ENCODE measurements around the gene DNAJC7.
"Not testable (repeated sequence)": the region's sequence is repeated elsewhere in the genome, so short reads cannot be mapped to it uniquely, and the experiment has no call there.

The DNAJC7 gene

DNA sequence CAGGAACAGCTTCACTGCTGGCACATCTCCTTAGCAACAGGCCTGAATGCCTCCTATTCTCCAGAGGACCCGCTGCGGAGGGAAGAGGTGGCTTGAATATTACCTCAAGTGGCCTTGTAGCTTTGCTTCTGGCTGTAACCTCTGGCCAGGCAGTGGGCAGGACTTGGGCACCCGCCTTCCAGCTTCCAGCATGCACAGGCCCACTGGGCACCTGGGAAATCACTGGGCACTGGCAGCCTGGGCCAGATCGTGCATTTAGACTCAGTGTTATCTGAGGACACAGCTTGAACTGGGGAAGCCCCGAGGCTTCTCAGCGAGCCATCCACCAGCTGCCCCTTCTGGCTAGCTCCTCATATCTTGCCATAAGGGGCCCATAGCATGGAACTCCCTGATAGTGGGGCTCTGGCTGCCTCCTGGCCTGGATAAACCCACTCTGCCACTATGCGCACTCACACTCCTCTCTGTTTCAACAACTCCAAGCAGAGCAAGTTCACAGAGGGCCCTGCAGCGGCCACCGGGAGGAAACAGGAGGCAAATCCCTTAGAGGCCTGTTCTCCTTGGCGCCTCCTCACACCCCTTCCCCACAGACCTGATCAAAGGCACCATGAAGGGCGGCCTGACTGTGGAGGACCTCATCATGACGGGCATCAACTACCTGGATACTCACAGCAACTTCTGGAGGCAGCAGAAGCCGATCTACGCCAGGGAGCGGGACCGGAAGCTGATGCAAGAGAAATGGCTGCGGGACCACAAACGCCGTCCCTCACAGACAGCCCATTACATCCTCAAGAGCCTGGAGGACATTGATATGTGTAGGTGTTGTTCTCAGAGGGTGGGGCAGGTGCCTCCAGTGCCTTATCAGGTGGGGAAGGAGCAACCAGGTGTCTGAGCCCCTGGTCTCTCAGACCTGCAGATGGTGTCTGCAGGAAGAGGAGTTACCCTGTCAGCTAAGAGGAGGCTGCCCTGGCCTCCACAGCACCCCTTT is 79.0 kb downstream of the DNAJC7 start:
- Mint-ChIP-seq H3K27ac (no peak overlapping the region), H3K4me1 (no peaks in the 10 kb centered on the region)

DNA sequence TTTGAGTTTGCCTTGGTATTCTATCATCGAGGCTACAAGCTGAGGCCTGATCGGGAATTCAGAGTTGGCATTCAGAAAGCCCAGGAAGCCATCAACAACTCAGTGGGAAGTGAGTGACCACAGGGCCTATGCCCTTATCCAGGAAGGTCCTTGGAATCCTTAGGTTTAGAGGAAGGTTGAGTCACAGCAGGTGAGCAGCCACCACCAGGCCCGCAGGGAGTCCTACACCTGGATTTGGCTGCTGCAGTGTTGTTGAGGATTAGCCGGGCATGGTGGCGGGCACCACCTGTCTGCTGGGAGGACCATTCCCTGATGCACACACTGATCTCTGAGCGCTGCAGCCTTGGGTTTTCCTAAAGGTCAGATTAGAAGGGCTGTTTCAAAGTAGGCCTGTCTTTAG is 81.6 kb downstream of the DNAJC7 start:
- no peaks in the 10 kb centered on the region for H3K27me3 Mint-ChIP-seq
- H3K4me3 Mint-ChIP-seq: no peak overlapping the region
- H3K36me3 Mint-ChIP-seq: no peaks in the 10 kb centered on the region
- peaks cover 6% of the 10 kb centered on the region for H3K4me1 Mint-ChIP-seq
- H3K27ac Mint-ChIP-seq: no peak overlapping the region
- H3K9me3 Mint-ChIP-seq: no peaks in the 10 kb centered on the region

More for the DNA sequence above, 79.0 kb downstream of the DNAJC7 start:
- Mint-ChIP-seq H3K27me3 (no peaks in the 10 kb centered on the region), H3K36me3 (no peaks in the 10 kb centered on the region), H3K9me3 (no peaks in the 10 kb centered on the region), H3K4me3 (no peak overlapping the region)

DNA sequence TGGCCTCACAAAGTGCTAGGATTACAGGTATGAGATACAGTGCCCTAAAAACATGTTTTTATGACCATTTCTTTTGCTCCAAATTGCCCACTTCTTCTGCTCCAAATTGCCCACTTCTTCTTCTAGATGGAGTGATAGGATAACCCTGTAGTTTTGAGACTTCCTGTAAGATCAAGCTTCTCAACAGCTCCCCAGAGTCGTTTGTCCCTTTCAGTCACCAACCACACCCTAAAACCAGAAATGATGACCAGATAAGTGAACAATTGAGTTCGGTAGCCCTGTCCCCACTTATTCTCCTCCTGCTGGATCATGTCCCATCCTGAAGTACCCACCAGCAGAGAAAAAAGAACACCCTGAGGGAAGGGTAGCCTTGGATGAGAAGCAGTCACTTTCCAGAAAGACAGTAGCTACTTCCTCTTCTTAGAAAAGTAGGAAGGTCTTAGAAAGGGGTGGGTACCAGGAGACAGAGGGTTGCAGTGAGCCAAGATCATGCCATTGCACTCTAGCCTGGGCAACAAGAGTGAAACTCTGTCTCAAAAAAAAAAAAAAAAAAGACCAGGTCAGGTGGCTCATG is 84.3 kb downstream of the DNAJC7 start:
- peaks cover 24% of the 10 kb centered on the region for H3K4me1 Mint-ChIP-seq
- no peak overlapping the region for H3K27ac Mint-ChIP-seq
- H3K36me3 Mint-ChIP-seq: peaks cover 2% of the 10 kb centered on the region
- no peak overlapping the region for H3K4me3 Mint-ChIP-seq
- H3K27me3 Mint-ChIP-seq: no peaks in the 10 kb centered on the region
- no peaks in the 10 kb centered on the region for H3K9me3 Mint-ChIP-seq

DNA sequence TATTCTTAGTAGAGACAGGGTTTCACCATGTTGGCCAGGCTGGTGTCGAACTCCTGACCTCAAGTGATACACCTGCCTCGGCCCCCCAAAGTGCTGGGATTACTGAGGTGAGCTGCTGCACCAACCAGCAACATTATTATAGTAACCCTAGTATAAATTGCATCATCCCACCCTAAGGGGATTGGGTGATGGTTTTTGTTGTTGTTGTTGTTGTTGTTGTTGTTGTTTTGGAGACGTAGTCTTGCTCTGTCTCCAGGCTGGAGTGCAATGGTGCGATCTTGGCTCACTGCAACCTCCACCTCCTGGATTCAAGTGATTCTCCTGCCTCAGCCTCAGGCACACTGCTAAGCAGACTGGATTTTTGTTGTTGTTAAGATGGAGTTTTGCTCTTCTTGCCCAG is 85.5 kb downstream of the DNAJC7 start:
- not testable (repeated sequence) for H3K27ac Mint-ChIP-seq, H3K4me3 Mint-ChIP-seq, H3K9me3 Mint-ChIP-seq, H3K27me3 Mint-ChIP-seq, H3K36me3 Mint-ChIP-seq
- peaks cover 24% of the 10 kb centered on the region for H3K4me1 Mint-ChIP-seq

DNA sequence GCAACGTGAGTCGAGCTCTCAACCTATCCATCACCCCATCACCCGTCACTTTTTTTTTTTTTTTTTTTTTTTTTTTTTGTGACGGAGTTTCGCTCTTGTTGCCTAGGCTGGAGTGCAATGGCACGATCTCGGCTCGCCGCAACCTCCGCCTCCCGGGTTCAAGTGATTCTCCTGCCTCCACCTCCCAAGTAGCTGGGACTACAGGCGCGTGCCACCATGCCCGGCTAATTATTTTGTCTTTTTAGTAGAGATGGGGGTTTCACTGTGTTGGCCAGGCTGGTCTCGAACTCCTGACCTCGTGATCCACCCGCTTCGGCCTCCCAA is 86.4 kb downstream of the DNAJC7 start:
- H3K36me3 Mint-ChIP-seq, H3K9me3 Mint-ChIP-seq, H3K27me3 Mint-ChIP-seq: not testable (repeated sequence)
- H3K27ac Mint-ChIP-seq: peak overlapping the region; percentile 96
- H3K4me3 Mint-ChIP-seq: peak overlapping the region; percentile 98
- peaks cover 24% of the 10 kb centered on the region for H3K4me1 Mint-ChIP-seq

DNA sequence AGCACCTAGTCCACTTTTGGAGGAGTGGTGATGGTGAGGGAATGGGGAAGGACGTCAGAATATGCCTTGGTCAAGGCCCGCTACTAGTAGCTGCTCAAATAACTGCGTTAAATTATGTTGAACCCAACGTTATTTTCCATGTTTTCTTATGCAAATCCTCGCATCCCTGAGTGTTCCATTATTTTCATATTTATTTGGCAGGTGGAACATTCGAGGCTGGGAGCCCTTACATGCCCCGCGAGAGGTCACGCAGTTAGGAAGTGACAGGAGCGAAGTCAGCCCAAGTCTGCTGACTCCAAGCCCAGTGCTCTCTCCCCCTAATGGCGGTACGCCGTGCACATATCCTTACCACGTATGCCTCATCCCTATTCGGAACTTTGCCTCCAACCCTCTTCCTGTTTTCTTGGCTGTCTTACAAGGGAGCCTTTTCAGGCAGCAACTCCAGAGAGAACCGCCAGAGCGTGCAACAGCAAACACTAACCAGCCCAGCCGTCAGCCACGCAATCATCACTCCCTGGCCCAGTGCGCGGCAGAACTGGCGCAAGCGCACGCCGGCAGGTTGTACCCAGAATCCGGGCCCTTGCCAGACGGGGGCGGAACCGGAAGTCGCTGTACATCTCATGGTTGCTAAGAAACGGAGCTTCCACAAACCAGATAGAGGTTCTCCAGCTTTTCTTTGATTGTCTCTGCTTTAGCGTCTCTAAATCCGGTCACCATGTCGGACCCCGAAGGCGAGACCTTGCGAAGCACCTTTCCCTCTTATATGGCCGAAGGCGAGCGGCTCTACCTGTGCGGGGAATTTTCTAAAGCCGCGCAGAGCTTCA is 87.0 kb downstream of the DNAJC7 start, which contains the start of gene ODAD4:
Gene ODAD4, plus strand, starts transcription at position 609 of the 824 bp plus-strand sequence. Its CDS starts 107 bp downstream, at position 716.
- peaks cover 2% of the 10 kb centered on the region for H3K36me3 Mint-ChIP-seq
- H3K4me1 Mint-ChIP-seq: peaks cover 24% of the 10 kb centered on the region
- H3K27me3 Mint-ChIP-seq: no peaks in the 10 kb centered on the region
- peak within 1 kb of the TSS; percentile 98 for H3K4me3 Mint-ChIP-seq
- peak within 1 kb of the TSS; percentile 96 for H3K27ac Mint-ChIP-seq
- H3K9me3 Mint-ChIP-seq: no peaks in the 10 kb centered on the region

DNA sequence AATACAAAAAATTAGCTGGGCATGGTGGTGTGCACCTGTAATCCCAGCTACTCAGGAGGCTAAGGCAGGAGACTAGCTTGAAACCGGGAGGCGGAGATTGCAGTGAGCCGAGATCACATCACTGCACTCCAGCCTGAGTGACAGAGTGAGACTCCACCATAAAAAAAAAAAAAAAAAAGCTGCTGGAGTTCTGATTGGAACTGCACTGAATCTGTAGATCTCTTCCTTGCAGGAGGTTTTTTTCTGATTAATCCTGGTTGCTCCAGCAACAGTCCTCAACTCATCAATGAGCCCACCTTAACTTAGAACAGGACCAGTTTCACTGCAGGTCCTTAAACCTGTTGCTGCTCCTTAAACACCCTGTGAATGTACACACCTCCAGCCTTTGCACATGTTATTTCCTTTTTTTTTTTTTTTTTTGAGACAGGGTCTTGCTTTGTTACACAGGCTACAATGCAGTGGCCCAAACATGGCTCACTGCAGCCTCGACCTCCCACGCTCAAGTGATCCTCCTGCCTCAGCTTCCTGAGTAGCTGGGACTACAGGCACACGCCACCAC is 88.5 kb downstream of the DNAJC7 start:
- H3K4me3 Mint-ChIP-seq: peak overlapping the region; percentile 98
- H3K9me3 Mint-ChIP-seq: no peaks in the 10 kb centered on the region
- H3K36me3 Mint-ChIP-seq: peaks cover 2% of the 10 kb centered on the region
- H3K27ac Mint-ChIP-seq: no peak overlapping the region
- H3K27me3 Mint-ChIP-seq: no peaks in the 10 kb centered on the region
- peaks cover 24% of the 10 kb centered on the region for H3K4me1 Mint-ChIP-seq

All from activated naive CD4-positive, alpha-beta T cell treated with anti-CD3 and anti-CD28 coated beads, Interleukin-2, amount 50 U/mL, for 24 hours (primary cell).